Measurements from ENCODE around the gene DPP6. TPM values are rescaled to one million over a fixed set of nuclear protein-coding genes. Genes with fewer than 3 reads are reported as not detected.

The DPP6 gene
- total RNA-seq, 4 donors from 2014 or later: 0.60 to 1.7 (median 1.6) TPM; not detected in 1

DNA sequence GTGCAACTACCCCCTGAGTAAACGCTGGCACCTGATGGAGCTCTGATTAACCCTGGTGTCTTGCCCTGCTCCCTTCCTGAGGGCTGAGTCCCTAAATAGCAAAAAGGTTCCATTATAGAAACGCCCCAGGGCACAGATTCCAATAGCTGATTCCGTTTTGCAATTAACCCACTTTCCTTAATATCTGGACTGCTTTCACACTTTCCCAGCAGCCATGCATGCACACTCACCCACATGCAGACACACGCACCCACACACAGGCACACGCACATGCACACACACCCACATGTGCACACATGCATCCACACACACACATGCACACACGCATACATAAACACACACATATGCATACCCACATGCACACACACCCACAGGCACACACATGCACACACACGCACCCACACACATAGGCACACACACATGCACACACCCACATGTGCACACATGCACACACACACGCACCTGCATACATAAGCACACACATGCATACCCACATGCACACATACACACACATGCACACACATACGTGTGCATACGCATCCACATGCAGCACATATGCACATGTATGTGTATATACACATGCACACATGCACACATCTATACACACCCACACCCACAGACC lies 821.4 kb downstream of the DPP6 start:
- H3K36me3 ChIP-seq: no peaks in the 10 kb centered on the region
- TF ChIP-seq EP300 (IDR thresholded peaks at IDR 0.05) (no peak), POLR2A (IDR thresholded peaks at IDR 0.05) (no peak)
- TF ChIP-seq, protein P1, sequence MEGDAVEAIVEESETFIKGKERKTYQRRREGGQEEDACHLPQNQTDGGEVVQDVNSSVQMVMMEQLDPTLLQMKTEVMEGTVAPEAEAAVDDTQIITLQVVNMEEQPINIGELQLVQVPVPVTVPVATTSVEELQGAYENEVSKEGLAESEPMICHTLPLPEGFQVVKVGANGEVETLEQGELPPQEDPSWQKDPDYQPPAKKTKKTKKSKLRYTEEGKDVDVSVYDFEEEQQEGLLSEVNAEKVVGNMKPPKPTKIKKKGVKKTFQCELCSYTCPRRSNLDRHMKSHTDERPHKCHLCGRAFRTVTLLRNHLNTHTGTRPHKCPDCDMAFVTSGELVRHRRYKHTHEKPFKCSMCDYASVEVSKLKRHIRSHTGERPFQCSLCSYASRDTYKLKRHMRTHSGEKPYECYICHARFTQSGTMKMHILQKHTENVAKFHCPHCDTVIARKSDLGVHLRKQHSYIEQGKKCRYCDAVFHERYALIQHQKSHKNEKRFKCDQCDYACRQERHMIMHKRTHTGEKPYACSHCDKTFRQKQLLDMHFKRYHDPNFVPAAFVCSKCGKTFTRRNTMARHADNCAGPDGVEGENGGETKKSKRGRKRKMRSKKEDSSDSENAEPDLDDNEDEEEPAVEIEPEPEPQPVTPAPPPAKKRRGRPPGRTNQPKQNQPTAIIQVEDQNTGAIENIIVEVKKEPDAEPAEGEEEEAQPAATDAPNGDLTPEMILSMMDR (IDR thresholded peaks at IDR 0.05): no peak
- no peaks in the 10 kb centered on the region for H3K9me3 ChIP-seq
- no peaks in the 10 kb centered on the region for H3K27me3 ChIP-seq
- no peak overlapping the region for H3K4me3 ChIP-seq
- H3K27ac ChIP-seq: no peak overlapping the region
- no peak for DNase-seq (ENCODE audit: low spot score in 2 of 2)
- WGBS, 2 donors: 77 to 82% methylated on average over 10 of the region's 10 CpGs
- H3K4me1 ChIP-seq: no peaks in the 10 kb centered on the region

DNA sequence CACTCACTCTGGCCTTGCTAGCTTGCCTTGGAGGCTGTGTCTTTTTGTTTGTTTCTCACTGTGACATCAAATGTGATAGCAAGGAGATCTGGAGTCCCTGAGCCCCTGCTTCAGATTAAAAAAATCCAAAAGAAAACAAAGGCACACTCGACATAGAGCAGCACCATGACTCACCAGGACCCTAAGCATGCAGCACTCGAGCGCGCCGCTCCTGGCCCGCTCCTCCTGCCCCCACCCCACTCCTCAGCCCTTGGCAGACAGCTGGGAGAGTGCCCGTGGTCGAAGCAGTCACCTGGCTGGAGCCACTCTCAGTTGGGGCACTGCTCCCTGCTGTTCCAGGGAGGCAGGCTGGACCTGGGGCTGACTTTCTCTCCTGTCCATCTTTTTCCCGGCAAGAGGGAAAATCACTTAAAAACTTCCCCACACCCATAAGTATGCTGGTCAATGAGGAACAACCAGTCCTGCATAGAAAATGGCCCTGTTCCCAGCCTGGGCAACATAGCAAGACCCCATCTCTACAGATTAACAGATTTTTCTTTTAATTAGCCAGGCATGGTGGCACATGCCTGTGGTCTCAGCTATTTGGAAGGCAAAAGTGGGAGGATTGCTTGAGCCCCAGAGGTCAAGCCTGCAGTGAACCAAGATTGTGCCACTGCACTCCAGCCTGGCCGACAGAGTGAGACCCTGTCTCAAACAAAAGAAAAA lies 822.4 kb downstream of the DPP6 start:
- no peaks in the 10 kb centered on the region for H3K4me1 ChIP-seq
- no peaks in the 10 kb centered on the region for H3K36me3 ChIP-seq
- H3K4me3 ChIP-seq: no peak overlapping the region
- no peak for TF ChIP-seq POLR2A (IDR thresholded peaks at IDR 0.05)
- TF ChIP-seq, protein P1 (IDR thresholded peaks at IDR 0.05): no peak
- no peak for TF ChIP-seq EP300 (IDR thresholded peaks at IDR 0.05)
- H3K27ac ChIP-seq: no peak overlapping the region
- no peaks in the 10 kb centered on the region for H3K27me3 ChIP-seq
- 54 to 58% methylated on average over 10 of the region's 10 CpGs for WGBS, 2 donors
- no peak for DNase-seq (ENCODE audit: low spot score in 2 of 2)
- no peaks in the 10 kb centered on the region for H3K9me3 ChIP-seq

DNA sequence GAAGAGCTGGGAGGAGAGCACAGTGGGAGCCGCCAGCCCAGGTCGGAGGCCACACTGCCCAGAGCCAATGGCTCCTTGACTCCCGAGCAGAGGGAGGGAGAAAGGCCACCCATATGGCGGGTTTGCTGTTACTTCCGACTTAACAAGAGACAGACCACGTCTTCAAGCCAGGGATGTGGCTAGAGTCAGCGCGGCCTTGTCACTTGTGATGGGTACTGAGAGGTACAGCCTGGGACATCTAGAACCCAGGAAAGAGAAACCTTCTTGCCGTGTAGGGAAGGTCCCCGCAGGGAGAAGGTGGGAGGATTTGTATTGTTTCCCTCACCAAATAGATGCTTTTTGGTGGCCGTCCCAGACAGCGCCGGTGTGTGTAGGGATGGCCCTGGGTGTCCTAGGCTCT lies 823.1 kb downstream of the DPP6 start:
- Histone ChIP-seq H3K9me3 (no peaks in the 10 kb centered on the region), H3K36me3 (no peaks in the 10 kb centered on the region), H3K27me3 (no peaks in the 10 kb centered on the region), H3K4me1 (no peaks in the 10 kb centered on the region), H3K27ac (no peak overlapping the region), H3K4me3 (no peak overlapping the region)
- WGBS, 2 donors: 83 to 89% methylated on average over 10 to 13 of the region's 13 CpGs
- TF ChIP-seq, protein P1 (IDR thresholded peaks at IDR 0.05): no peak
- DNase-seq (ENCODE audit: low spot score in 2 of 2): no peak

DNA sequence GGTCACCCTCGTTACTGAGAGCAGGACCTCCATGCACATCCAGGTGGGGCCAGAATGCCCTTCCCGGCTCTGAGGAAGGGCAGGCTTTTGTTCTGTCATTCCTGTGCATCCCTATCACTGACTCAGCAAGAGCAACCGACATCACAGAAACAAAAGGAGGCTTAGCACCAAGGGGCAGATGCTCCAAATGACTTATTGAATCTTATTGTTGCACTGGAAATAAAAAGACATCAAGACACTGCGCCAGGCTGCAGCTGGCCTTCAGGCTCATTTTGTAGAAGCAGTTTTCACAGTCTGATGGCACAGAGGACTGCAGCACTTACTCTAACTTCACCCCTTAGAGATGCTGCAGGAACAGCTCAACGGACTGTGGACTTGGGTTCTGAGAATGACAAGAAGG lies 824.3 kb downstream of the DPP6 start:
- 73 to 75% methylated on average over 5 of the region's 5 CpGs for WGBS, 2 donors
- H3K4me1 ChIP-seq: no peaks in the 10 kb centered on the region
- H3K27me3 ChIP-seq: no peaks in the 10 kb centered on the region
- H3K4me3 ChIP-seq: no peak overlapping the region
- H3K9me3 ChIP-seq: no peaks in the 10 kb centered on the region
- DNase-seq (ENCODE audit: low spot score in 2 of 2): no peak
- TF ChIP-seq POLR2A (IDR thresholded peaks at IDR 0.05) (no peak), EP300 (IDR thresholded peaks at IDR 0.05) (no peak)
- TF ChIP-seq, protein P1 (IDR thresholded peaks at IDR 0.05): no peak
- H3K36me3 ChIP-seq: no peaks in the 10 kb centered on the region
- H3K27ac ChIP-seq: no peak overlapping the region

DNA sequence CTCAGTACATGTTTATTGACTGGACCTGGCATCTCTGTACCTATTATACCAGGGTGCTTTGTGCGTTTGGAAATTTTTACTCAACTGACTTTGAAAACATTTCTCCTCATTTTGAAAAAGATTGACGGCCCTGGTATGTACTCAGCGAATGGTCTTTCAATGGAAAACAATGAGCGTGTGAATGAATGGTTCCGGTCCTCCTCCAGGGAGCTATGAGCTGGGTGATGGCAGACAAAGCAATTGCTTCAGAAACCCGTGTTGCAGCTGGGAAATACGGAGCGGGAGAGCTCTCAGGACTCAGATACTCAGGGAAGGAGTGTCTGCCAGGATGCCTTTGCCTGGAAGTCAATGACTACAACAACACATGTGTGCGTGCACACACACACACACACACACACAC lies 824.8 kb downstream of the DPP6 start:
- DNase-seq (ENCODE audit: low spot score in 2 of 2): no peak
- H3K27me3 ChIP-seq: no peaks in the 10 kb centered on the region
- 76 to 84% methylated on average over 9 of the region's 9 CpGs for WGBS, 2 donors
- H3K36me3 ChIP-seq: no peaks in the 10 kb centered on the region
- no peak overlapping the region for H3K4me3 ChIP-seq
- no peaks in the 10 kb centered on the region for H3K4me1 ChIP-seq
- TF ChIP-seq, protein P1 (IDR thresholded peaks at IDR 0.05): no peak
- no peak overlapping the region for H3K27ac ChIP-seq
- no peaks in the 10 kb centered on the region for H3K9me3 ChIP-seq

All from tibial nerve (tissue), 4 donors.